Fibroblast of the conjunctiva (primary cell): ENCODE data around the gene AGAP6.
A peak's percentile ranks its signal among the peaks of the same experiment; 100 is the strongest.
"Not testable (repeated sequence)": the region's sequence is repeated elsewhere in the genome, so short reads cannot be mapped to it uniquely, and the experiment has no call there.

Experiments used
- DNase-seq: peaks from one replicate; pipeline ENCODE4 v3.0.0-alpha.2; 2010; ENCODE audit warnings: low read depth

The AGAP6 gene

DNA sequence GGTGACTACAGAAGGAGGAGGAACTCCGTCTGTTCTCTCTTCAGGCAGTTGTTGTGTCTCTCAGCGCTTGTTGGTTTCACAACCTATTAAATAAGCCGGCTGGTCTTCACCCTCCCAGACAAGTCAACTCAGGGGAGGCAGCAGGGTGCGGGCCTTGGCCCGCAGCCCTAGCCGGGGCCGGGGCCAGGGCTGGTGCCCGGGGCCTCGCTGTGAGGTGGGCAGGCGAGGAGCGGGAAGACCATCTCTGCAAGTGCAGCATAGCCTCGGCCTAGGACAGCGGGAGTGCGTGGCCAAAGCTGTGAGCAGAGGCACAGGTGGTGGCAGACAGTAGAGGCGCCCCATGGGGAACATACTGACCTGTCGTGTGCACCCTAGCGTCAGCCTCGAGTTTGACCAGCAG, at the start of gene AGAP6:
TSS of gene AGAP6 (plus strand) at position 31 of the 400 bp plus-strand sequence. CDS start at position 341, 310 bp downstream.
- not testable (repeated sequence) for DNase-seq

DNA sequence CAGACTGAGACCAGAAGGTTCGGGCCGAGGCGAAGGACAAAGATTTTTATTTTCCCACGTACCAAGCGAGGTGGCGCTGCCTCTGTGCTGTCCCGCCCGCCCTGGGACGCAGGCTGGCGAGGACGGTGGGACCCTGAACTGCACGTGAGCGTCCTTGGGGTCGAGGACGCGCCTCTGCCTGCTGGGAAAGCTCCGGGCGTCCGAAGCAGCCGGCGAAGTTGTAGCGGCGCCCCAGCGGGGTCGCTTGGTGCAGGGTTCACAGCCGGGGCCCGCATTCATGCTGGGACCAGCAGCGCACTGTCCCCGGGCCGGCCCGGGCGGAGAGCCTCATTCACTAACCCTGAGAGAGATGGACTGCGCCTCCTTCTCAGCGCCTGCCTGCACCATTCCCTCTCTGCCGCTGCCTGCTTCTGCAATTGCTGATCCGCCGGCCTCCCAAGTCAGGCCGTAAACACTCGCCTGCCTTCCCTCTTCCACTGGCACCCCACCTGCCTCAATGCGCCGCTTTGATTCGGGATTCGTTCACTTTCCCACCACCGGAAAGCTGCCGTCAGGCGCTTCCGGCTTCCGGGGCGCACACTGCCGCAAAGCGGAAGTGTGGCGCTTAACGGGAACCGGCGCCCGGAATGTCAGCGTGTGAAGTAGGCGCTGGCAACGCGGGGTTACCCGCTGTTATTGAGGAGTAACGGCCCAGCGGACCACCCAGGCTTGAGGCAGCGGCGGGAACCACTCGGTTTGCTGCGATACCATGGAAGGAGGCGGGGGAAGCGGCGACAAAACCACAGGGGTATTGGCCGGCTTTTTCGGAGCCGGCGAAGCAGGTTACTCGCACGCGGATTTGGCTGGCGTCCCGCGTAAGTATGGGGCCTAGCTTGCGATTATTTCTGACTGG, 46.5 kb upstream of the AGAP6 start, which contains the start of the genes PARG and TIMM23B:
TSS of gene PARG (minus strand) at position 581 of the 892 bp plus-strand sequence. CDS start at position 279, 302 bp downstream.
TSS of gene TIMM23B (plus strand) at position 607 of the 892 bp plus-strand sequence. CDS start at position 749, 142 bp downstream.
- DNase-seq = peak; percentile 34

DNA sequence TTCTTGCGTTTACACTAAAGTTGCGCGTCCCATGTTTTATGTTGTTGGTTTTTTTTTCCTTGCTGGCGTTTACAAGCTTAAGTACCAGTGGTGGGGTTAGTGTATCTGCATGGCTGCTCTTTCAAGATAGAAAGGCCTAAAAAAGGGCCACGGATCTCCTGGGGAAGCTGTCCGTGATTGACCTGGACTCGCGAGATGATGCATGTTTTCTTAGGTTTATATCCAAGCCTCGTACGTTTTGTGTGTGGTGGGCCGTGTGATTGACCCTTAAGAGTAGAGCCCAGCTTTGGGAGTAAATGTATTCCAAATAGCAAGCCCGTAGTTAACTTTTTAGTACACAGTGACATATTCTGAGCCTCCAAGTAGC, 45.9 kb upstream of the AGAP6 start:
- not testable (repeated sequence) for DNase-seq

DNA sequence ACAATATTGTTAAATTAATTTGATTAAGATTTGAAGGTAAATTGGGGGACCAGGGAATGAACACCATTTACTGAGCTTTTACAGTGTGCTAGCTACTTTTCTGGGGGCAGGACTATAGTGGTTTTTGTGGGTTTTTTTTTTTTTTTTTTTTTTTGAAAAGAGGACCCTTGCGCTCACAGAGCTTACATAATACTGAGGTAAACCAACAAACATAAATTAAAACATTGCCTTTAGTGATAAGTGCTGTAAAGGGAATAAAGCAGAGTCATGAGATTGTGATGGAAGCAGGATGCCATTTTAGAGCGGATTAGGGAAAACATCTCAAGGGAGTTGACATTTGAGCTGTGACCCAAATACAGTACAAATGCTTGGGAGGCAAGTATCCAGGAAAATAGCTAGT, 44.6 kb upstream of the AGAP6 start:
- not testable (repeated sequence) for DNase-seq

DNA sequence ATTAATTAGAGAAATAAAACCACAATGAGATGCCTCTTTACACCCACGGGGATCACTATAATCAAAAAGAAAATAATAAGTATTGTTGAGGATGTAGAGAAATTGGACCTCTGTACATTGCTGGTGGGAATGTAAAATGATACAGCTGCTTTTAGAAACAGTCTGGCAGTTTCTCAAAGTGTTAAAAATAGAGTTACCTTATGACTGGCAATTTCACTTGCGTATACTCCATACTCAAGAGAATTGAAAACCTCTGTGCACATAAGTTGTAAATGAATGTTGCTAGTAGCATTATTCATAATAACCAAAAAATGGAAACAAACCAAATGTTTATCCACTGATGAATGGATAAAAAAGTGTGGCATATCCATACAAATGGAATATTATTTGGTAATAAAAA, 40.1 kb upstream of the AGAP6 start:
- not testable (repeated sequence) for DNase-seq

DNA sequence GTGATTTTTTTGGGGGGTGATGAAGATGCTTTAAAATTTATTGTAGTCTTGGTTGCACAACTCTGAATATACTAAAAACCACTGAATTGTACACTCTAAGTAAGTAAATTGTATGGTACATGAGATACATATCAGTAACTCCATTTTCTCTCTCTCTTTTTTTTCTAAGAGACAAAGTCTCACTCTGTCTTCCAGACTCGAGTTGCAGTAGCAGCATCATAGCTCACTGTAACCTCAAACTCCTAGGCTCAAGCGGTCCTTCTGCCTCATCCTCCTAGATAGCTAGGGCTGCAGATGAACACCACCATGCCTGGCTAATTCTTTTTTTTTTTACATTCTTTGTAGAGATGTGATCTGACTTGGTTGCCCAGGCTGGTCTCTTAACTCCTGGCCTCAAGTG, 39.5 kb upstream of the AGAP6 start:
- not testable (repeated sequence) for DNase-seq

DNA sequence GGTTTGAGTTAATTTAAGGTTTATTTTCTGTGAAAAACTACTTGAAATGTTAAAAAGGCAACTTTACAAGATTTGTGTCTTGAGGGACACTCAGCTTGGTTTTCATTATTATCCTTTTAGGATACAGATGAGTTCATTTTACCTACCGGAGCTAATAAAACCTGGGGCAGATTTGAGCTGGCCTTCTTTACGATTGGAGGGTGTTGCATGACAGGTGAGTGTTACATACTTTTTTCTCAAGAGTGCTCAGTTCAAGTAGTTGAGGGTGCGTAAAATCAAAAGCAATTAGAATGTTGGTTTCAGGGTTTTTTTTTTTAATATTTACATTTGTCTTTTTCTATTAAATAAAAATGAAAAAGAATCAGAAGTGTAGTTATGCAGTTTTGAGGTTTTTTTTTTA, 36.2 kb upstream of the AGAP6 start:
- DNase-seq = not testable (repeated sequence)

DNA sequence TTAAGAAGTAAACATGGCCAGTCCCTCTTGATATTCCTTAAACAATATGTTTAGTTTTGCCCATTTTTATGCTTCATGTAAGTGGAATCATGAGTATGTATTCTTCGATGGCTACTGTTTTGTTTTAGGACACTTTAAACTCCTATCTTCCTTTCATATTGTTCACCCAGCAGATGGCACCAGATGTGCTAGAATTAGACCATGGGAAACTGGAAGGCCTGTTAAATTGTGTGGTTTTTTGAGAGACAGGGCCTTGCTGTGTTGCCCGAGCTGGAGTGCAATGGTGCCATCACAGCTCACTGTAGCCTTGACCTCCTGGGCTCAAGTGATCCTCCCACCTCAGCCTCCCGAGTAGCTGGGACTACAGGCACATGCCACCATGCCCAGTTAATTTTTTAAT, 35.1 kb upstream of the AGAP6 start:
- DNase-seq = not testable (repeated sequence)

DNA sequence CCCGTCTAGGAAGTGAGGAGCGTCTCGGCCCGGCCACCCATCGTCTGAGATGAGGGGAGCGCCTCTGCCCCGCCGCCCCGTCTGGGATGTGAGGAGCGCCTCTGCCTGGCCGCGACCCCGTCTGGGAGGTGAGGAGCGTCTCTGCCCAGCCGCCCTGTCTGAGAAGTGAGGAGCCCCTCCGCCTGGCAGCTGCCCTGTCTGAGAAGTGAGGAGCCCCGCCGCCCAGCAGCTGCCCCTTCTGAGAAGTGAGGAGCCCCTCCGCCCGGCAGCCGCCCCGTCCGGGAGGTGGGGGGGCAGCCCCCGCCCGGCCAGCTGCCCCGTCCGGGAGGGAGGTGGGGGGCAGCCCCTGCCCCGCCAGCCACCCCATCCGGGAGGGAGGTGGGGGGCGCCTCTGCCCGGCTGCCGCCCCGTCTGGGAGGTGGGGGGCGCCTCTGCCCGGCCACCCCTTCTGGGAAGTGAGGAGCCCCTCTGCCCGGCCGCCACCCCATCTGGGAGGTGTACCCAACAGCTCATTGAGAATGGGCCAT, 17.8 kb upstream of the AGAP6 start:
- DNase-seq = not testable (repeated sequence)

DNA sequence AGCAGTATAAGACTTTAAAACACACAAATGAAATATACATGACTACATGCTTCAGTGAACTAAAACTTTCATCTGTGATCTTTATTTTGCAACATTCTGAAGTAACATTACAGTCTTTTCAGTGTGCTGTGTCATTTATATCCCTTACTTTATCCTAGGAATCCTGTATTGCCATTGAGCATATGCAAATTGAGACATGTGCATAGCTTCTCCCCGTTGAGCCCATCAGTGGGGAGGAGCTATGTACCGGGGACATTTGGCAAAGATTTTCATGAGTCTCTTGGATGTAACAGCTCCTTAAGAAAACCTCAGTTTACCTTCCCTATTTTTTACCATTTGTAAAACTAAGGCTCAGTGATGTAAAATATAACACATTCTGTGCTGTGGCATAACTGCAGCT, 16.7 kb upstream of the AGAP6 start:
- not testable (repeated sequence) for DNase-seq

DNA sequence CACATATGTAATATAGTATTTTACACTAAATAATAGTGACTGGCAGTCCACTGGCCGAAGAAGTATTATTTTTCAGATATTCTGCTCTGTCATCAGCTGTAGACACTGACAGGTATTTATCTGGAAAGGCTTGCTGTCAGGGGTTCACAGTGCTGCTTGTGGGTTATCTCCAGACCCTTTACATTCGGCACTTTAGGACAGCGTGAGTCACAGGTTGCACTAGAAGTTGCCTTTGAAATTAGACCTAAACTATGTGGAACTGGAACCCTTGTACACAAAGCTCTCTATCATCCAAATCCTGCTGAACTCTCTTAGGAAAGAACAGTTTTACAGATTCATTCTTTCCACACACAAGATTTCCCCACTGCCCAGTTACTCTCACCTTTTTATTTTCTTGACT, 16.1 kb upstream of the AGAP6 start:
- not testable (repeated sequence) for DNase-seq

DNA sequence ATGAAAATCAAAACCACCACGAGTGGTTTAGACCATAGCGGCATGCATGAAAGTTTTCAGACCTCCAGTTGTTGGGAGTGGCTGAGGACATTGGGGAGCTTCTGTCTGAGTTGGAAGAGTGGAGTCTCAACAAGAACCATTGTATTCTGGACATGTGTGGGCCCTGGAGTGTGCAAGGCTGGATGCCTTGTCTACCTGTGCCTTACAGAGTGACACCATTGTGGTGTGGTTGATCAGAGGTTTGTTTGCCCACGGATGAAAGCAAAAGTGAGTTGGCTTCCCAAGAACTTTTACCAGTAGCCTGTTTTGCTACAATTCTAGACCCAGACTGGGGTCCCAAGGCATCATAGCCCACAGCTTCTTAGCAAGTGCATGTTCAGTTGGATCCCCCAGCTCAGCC, 10.4 kb upstream of the AGAP6 start:
- DNase-seq = not testable (repeated sequence)

DNA sequence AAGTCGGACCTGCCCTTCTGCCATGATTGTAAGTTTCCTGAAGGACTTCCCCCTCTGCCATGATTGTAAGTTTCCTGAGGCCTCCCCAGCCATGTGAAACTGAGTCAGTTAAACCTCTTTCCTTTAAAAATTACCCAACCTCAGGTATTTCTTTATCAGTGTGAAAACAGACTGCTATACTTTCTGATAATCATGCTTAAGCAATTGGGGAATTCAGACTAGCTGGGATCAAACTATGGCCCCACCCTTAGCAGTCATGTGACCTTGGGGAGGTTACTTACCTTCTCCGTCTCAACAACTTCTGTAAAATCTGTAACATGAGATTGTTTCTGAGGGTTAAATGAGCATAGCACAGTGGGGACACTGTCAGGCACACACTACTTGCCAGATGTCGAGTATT, 999 bp upstream of the AGAP6 start:
- not testable (repeated sequence) for DNase-seq

DNA sequence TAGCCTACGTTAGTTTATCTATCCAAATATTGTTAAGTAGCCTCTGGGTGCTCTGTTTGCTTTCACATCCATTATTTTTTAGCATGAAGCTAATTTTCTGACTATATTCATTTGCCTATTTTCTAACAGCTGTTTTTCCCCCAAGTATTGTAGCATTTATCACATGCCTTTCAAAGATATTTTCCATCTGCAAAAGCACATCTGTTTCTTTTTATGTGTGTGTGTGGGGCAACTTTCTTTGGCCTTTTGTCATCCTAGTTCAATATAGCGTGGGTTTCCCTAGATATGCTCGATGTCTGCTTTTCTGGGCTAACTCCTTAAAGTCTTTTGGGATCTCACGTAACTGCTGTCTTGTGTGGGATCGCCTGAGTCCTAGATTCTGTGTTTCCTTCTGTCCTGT, 7.1 kb downstream of the AGAP6 start:
- DNase-seq = not testable (repeated sequence)

DNA sequence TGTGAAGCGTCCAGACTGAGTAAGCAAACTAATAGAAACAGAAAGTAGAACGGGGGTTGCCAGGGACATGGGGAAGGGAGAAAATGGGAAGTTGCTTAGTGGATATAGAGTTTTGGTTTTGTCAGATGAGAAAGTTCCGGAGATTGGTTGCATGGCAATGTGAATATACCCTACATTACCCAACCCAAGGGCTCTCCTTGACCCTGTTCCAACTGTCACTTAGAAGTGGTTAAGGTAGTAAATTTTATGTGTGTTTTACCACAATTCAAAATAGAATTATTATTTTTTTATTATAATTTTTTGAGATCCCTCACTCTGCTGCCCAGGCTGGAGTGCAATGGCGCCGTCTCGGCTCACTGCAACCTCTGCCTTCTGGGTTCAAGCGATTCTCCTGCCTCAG, 25.8 kb downstream of the AGAP6 start:
- DNase-seq = not testable (repeated sequence)

DNA sequence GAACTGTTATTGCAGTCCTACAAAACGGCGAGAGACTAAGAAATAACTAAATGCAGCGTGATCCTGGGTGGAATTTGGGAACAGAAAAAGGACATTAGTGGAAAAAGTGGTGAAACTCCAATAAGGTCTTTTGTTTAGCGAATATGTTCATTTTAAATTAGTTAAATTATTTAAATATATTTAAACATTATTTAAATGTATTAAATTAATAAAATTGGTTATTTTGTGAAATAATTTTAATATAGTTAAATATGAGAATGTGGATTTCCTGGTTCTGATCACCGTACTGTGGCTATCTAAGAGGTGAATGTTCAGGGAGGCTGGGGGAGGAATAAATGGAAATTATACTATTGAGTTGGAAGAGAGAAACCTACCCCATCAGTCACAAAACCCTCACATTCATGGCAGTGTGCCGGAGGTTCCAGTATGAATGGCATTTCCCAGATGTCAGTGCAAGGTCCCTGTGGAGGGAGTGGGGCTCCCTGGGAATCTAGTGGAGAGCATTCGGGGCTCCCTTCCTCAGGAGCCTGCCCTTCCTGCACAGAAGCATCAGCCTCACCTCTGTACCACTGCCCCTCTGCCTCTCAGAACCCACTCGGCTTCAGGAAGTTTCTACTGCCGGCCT, 27.5 kb downstream of the AGAP6 start:
- not testable (repeated sequence) for DNase-seq

DNA sequence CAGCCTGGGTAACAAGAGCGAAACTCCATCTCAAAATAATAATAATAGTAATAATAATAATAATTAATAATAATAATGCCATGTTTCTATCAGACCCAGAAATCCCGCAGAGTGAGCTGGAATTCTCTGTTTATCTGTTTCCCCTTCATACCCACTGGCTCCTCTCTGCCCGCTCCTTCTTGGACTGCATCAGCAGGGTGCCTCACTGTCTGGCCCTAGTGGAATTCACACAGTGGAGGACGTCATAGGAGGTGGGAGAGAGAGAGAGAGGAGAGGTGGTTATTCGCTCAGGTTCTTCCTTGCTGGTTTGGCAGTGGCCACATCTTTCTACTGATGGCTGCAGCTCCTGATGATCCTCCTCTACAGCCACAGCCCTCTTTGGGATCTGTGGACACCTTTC, 28.7 kb downstream of the AGAP6 start:
- not testable (repeated sequence) for DNase-seq

DNA sequence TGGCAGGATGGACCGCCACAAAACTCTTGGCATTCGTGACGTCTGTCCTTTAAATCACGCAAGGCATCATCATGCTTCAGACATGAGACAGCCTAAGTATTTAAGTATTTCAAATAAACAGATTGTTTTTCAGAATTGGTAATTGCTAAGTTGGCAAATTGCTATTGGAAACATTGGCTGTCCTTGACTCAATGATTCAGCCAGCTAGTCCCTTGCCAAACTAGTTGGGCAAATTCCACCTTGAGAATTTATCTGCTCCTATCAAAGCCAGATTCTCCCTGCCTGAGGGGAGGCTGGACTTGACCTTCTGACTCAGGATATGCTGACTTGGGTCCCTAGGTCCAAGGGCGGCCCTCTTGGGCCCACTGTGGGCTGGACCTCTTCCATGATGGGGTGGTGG, 29.4 kb downstream of the AGAP6 start:
- DNase-seq = not testable (repeated sequence)

DNA sequence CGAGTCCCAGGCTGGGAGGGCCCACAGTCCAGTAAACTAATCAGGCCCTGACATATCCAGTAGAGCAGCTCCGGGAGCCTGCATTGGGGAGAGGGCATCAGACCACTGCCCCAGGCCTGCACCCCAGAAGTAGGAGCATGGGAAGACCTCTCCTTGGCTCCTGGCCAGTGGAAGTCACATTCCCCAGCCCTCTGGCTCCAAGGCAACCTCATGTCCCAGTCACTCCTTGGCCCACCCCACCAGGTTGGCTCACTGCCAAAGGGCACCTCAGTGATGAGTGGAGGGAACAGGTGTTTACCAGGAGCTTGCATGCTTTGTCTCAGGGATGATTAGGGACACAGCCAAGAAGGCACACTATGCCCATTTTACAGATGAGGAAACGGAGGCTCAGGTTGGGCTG, 31.1 kb downstream of the AGAP6 start:
- DNase-seq = not testable (repeated sequence)

DNA sequence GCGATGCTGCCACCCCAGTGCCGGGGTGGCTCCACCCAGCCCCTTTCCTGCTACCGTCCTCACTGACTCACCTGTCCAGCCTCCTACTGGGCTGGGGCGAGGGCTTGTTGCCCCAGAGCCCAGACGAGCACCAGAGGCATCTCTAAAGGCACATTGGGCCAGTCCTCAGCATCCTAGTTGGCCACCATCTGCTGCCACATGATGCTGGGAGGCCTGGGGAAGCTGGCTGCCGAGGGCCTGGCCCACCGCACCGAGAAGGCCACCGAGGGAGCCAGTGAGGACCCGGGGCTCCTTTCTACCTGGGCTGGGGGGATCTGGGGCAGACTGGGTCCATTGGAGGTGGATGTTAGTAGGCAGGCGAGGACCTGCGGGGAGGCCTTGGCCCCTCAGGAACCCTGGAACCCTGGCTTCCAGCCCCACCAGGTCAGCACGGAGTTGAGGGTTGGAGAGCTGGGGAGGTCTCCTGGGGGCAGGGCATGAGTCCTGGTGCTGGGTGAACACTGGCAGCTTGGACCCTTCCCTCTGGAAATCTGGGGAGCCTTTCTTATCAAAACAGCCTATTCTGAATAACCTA, 32.3 kb downstream of the AGAP6 start:
- DNase-seq = not testable (repeated sequence)

DNA sequence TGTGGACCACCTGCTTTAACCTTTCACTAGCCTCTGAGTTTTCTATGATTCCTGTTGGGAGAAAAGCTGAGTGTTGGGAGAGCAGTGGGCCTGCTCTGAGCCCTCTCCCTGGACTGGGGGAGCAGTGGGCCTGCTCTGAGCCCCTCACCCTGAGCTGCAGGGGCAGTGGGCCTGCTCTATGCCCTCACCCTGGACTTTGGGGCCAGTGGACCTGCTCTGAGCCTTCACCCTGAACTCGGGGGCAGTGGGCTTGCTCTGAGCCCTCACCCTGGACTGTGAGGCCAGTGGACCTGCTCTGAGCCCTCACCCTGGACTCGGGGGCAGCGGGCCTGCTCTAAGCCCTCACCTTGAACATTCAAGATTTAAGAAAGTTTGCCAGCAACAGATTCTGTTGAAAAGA, 33.4 kb downstream of the AGAP6 start:
- DNase-seq = no peak

DNA sequence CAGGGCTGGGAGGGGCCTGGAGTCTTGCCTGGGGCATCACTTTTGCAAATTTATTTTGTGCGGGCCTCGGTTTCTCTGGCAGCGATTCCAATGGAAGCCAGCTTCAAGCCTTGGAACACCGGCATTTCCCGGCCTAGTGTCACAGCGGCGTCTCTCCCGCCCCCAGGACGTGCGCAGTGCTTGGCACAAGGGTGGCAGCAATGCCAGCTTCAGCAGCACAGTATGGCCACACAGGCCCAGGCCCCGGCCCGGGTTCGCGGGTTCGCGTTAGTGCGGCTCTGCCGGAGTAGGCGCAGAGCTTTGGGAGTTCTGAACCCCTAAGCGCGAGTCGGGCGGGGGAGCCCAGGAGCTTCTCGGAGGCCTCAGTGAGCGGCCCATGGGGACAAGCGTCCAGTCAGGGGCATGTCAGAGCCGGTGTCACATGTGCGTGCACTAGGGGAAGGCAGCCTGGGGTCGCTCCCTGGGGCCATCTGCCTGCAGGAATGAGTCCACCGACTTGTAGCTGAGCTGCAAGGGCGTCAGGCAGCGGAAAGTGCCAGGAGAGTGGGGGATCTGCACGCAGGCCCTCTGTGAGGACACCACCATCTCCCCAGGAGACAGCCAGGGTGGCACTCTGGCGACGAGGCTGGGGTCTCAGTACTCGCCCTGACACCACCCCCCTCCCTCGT, 36.6 kb downstream of the AGAP6 start:
- not testable (repeated sequence) for DNase-seq
